HG02981 (cell line): ENCODE results near the gene TTLL11.

Experiments used
- ATAC-seq: cut with Tn5 transposase; IDR thresholded peaks from one replicate; pipeline ENCODE4 v1.9.1; 2021; ENCODE audit warnings: mild to moderate bottlenecking, moderate library complexity; ENCODE audit not compliant: unreplicated experiment

TTLL11 gene

DNA sequence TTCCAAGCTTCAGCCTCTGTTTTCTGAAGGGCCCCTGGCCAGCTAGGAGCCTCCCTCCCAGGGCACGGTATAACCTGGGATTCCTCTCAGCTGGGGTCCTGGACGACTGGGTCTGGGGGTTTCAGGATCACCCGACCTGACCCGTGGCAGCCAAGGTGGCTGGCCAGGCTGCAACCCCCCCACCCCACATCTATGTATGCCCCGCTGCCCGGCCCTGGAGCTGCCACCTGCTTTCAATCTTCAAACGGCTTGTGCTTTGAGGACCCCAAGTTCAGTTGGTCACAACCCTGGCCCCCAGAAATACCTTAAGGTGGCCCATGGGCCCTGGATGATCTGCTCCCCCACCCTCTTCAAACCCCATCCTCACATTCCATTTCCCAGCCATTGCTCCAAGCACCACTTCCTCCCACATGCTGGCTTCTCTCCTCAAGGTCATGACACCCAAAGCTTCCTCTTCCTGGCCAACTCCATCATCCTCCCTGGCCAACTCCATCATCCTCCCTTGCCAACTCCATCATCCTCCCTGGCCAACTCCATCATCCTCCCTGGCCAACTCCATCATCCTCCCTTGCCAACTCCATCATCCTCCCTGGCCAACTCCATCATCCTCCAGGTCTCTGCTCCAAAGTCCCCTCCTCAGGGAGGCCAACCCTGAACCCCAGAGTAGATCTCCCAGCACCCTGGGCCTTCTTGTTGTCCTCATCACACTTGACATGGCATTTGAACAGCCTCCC lies 17.2 kb upstream of the TTLL11 start:
- ATAC-seq = no peak

DNA sequence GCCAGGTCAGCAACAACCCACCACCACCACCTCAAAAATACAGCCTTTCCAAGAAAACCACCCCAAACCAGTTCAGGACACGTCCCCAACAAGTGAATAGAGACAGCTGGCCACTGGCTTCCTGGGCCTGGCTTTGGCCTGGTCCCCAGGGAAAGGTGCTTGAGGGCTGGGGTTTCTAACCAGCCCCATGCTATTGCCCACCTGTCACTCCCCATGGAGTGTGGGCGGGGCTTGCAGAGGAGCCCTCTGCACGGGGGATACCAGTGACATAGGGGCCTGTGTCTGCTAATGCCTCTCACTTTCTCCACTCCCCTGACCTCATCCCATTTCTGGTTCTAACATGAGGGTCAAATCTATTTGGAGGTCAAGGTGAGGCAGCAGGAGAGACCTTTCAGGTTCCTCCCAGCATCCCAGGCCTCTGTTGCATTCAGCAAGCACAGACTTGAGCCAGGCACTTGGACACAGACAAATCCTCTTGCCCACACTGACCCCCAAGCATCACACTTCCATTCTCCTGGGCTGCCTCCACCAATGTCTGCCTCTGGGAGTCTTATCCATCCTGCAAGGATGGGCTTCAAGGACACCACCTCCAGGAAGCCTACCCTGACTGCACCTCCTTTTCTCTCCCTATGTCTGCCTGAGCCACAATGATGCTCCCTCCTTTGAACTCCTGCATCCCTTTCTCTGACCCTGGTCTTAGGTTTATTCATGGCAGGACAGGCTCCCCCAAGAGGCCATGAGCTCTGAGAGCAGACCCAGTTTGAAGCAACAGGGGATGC lies 16.1 kb upstream of the TTLL11 start:
- no peak for ATAC-seq

DNA sequence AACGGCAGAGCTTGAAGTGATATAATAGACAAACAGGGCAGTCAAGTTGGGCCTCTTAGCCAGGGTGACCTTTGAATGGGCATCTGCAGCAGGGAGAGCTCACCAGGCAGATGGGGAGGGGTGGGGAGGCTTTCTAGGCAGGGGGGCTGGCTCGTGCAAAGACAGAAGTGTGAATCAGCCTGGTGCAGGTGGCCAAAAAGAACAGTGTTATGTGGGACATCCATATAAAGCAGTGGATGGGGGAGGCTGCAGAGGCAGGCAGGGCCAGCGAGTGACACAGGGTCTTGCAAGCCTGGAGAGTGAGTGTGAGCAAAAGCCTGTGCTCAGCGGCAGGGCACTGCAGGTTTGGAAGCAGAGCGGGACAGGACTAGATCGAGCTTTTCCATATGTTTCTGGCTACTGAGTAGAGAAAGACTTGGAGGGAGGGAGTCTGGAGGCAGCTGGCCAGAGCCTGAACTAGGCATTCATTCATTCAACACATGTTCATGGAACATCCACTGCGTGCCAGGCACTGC lies 14.2 kb upstream of the TTLL11 start:
- no peak for ATAC-seq

DNA sequence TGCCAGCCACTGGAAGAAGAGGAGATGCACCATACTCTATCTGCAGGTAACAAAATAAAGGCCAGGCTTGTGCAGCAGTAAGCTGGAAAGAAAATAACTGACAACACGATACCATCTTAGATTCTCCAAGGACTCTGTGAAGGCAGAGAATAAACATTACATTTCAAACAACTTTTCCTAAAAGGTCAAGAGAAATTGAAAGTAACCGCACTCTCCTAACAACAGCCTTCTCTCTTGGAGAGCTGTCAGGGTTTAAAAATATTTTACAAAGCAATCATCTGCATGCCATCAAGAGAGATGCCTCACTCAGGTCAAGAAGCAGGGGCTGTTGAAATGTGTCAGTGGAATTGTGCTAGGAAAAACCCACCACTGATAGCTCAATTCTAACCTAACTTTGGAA lies 13.5 kb upstream of the TTLL11 start:
- ATAC-seq = no peak

DNA sequence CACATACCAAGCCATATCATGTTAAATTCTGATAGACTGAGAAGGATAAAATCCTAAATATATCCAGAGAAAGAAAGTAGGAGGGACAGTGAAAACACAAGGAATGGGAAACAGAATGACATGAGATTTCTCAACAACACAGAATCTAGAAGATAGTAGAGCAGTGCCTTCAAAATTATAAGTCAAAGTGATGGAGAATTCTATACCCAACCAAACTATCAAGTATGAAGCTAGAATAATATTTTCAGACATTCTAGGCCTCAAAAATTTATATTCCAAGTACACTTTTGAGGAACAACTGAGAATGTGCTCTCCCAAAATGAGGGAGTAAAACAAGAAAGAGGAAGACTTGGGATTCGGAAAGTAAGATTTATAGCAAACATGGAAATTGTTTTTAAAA lies 10.9 kb upstream of the TTLL11 start:
- no peak for ATAC-seq

DNA sequence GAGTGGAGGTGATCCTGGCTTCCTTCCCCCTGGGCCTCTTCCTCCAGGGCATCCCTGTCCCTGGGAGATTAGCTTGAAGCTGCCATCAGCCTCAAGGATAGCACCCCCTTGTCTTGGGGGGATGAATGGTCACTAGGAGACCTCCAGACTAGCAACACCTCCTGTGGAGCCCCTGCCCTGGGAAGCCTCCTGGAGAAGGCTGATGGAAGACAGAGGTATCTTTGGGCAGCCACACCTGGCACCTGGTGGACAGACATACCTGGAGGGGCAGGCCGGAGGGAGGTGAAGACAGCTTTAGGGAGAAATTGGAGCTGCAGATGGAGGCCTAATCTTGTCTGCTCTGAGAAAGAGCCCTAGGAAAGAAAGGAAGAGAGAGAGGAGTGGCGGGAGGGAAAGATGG lies 9.0 kb upstream of the TTLL11 start:
- ATAC-seq = no peak

DNA sequence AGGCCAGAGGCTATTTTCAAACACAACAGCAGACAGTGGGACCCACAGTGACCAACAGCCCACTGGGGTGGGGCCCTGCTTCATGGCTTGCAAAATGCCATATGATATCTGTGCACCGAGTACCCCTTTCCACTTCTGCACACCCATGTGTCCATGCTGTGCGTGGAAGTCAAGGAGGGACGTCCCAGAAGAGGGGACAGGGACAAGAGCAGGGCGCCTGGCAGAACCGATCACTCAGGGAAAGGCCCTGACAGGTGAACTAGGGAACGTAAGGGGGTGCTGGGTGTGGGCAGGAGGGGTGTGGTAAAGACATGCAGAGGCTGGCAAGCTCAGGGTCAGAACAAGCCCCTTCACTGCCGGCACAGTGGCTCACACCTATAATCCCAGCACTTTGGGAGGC lies 7.6 kb upstream of the TTLL11 start:
- no peak for ATAC-seq

DNA sequence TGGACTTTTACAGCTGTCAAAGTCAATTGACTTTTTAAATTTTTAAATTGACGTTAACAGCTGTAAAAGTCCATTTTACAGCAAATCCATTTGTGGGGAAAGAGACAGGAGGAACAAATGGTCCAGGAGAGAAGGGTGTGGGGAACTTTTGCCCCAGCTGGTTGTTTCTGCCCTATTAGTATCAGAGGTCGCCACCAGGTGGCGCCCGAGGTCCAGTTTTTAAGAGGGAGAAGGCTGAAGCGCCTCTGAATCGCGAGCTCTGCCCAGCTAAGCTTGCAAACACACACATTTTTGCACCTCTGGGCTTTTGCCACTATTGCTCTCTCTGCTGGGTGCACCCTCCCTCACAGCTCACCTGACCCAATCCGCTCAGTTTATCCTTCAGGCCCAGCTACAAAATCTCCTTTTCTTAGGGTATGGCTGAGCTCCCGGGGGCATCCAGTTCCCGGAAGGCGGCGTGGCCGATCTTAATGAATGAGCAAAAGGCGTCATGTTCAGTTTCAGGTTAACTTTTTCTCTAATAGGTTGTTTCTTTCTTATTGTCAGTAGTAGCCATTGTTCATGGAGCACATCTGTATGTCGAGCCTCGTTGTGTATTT lies 6.3 kb upstream of the TTLL11 start:
- ATAC-seq = peak; percentile 74

DNA sequence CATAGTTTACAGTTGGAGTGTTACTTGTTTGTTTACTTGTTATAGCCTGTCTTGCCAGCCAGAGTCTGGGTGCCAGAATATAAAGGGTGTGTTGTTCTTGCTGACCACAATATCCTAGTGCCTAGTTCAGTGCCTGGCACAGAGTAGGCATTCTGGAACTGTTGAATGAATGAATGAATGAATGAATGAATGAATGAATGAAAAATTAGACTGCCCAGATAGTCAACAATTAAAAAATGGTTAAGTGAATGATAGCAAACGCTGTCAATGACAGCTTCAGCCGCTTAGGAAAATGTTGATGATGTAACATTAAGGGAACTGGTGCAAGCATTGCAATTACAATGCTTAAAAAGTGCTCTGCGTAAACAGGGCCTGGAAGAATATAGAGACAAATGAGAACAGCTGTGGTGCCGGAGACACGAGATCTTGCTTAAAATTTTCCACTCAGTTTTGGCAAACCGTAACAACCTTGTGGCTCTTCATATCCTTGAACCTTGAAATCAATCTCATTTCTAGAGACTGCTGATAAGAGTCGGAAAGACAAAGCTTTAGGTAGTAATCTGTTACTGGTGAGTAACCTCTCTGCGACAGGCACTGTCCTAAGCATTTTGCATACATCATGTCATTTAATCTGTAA lies 4.7 kb upstream of the TTLL11 start:
- ATAC-seq = no peak

DNA sequence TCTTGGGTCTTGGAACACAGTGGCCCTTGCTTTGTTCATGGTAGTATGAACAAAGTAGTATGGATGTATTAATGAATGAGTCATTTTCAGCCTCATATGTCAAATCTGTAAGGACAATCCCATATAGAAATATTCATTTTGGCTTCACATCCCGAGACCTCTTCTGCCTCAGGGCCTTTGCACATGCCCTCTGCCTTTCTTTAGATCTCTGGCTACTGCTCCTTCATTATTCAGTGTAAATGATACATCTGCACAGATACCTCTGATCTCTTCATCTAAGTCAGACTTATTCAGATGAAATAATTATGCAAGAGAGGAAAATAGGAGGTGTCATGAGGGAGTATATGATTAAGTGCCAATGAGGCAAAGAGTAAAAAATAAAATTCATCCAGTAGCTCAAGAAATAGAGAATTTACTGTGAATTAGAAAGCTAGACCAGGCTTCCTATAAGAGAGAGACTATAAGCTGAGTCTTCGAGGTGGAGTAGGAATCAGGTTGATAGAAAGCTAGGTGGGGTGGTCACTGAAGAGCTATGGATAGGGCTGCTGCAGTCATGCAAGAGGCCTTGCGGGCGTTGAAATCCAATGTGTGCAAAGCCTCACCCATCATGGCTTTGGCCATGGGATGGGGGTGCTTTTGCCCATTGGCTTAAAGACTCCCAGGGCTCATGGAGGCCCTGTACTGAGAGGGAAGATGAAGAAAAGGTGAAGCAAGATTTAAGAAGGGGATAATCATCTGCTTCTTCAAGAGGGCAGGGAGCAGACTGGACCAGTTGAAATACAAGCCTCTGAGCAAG lies 3.7 kb upstream of the TTLL11 start:
- no peak for ATAC-seq

DNA sequence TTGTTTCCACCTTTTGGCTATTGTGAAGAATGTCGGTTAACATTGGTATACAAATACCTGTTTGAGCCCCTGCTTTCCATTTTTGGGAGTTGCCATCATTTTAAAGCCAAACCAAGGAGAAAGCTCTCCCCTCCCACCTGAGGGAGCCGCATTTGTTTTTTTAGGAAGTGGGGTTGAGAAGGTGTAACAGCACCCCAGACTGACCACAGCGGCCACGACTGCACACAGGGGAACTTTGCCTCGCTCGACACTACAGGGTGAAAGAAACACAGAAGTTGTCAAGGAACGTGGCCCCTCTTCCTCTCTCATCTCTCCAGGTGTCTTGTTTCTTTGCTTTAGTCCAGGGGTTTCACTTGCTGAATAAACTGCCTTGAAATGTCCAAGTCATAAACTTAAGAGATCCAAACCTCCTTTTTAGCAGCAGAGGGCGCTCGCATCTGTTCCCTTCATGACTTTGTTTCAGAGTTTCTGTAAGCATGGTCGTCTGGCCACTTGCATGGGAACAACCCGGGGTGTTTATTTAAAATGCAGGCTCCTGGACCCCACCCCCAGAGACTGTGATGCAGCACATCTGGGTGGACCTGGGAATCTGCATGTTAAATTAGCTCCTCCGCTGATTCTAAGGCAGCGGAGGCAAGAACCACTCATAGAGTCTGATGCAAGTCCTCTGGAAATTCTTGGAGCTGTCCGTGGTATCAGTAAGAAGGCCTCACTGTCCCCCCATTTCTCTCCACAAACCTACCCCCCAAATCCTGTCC lies 2.1 kb upstream of the TTLL11 start:
- ATAC-seq = no peak

DNA sequence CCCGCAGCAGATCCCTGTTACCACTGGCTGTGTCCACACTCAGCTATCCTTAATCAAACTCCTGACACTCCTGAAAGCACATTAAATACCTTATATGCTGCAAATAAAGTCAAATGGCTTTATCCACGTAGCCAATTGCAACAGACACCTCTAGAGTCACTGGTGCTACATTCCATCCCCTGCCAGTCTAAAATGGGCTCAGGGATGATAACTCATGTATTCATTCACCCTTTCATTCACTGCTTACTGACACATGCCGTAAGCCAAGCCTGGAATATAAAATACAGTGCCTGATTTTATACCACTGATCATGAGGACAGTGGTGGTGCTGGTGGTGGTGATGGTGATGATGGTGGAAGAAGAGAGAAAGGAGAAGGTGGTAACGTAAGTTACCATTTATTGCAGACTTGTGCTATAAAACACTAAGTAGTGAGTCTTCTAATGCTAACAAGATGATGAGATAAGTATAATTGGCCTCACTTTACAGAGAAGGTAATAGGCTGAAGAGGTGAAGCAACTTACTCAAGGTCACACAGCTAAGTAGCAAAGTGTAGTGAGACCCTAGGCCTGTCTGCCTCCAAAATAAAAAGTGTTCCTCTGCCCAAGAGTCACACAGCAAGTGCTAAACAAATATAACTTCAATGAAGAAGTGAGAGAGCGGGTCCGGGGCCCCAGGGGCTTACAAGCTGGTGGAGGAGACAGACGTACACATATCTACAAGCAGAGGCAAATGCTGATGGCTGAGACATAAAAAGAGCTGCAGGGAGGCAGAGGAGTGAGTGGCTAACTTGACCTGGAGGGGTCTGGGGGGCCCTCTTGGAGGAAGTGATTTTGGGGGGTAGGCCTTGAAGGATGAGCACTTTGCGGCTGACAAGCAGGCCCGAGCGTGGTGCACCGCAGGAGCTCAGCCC lies 1.2 kb downstream of the TTLL11 start:
- ATAC-seq = no peak

DNA sequence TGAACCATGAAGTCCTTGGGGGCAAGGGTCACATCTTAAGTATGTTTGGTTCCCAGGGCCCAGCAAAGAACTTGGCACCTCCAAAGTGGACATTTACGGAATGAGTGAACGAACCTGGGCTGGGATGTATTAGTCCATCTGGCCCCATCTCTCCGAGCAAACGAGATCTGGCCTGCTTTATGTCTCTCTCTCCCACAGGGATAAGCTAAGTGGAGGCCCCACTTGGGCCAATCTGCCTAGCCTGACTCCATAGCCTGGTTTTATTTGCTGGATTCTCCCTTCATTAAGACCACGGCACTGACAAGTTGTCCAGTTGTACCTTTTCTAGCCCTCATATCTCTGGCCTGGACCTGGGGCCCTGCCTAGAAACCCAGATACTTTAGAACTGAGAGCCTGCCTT lies 2.1 kb downstream of the TTLL11 start:
- no peak for ATAC-seq

DNA sequence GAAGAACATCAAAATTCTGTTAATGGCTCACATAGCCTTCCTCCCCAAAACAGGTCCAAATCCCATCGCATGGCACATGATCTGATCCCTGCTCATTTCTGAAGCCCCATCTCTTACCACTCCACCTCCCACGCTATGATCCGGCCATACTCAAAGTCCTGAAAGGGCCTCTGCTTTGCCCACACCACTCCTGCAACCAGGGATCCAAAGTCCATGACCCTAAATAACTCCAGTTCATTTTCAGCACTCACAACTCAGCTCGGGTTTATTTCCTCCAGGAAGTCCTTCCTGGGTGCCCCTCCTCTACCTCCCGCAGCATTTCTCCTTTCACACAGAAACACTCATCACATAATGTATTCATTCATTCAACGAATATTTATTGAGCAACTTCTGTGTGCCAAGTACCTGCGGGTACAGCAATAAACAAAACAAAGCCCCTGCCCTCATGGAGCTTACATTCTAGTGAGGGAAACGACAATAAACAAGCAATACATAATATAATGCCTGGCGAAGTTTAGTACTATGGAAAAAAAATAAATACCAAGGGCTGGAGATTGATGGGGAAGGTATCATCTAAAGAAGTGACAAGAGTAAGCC lies 2.7 kb downstream of the TTLL11 start:
- ATAC-seq = no peak

DNA sequence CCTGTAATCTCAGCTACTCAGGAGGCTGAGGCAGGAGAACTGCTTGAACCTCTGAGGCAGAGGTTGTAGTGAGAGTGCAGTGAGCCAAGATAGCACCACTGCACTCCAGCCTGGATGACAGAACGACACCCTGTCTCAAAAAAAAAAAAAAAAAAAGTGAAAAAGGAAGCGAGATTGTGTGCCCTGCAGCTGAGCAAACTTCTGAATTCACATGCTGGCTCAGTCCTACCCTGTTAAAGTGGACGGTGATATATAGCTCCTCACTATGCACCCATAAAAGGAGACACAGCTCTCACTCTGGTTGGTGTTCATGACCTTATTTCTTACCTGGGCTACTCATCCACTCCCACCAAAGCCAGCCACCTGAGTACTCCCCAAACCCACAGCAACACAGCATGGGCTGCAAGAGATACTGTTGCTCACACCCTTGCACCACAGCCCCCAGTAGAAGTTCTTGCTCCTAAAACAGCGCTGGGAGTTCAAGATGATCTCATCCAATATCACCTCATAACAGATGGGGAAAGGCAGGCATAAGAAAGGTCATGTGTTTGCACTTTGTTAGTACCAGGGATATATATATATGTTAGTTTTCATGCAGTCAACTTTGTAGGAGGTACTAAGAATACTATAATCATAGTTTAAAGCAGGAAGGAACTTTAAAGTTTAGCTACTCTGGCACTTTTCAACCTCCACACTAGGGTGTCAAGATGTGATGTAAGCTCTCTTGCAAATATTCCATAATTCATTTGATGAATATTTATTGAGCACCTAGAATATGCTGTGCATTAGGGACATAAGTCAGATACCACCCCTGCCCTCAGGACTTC lies 4.0 kb downstream of the TTLL11 start:
- no peak for ATAC-seq

DNA sequence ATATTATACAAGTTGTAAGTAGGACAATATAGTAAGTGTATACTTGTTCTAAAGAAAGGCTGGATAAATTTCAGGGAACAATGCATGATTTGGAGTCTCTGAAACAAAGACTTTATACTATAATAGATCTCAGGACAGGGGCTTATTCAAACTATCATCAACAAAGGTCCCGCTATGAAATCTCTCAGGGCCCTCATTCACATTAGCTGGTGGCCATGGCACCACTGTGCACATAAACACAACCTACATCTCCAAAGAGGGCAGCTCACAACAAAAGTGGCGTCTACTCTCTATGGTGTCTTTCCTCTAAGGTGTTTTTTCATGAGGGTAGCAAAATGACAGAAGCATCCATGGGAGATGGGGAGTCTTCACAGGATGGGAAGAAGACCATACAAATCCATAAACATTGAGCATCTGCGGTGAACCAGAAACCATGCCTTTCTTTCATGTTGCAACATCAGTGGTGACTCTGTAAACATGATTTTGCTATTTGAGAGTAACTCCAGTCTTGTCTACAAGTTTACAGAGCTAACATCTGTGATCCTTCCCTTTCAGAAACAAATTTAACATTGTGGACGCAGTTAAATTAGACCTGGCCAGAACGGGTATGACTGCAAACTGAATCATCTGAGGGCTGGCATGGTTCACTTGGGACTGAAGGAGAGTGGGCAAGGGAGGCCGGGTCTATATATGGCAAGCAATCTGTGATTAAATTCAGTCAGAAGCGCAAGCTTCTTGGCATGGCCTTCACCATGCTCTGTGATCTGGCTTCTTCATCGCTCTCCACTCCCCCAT lies 5.5 kb downstream of the TTLL11 start:
- ATAC-seq = no peak

DNA sequence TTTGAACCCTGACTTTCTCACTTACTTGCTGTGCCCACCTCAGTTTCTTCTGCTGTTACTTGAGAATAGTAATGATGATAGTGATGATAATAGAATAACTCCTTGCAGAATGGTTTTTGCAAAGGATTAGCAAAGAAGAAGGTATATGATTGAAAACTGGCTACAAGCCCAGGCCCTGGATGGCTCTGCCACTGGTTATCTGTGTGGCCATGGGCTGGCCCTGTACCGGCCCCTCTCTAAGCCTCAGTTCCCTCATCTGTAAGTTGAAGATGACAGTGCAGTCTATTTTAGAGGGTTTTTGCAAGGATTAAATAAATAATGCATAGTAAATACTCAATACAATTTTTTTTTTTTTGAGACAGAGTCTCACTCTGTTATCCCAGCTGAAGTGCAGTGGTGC lies 6.2 kb downstream of the TTLL11 start:
- no peak for ATAC-seq
